ENCODE data around the gene AHCY. TPM values are rescaled to one million over a fixed set of nuclear protein-coding genes. Genes with fewer than 3 reads are reported as not detected.

The AHCY gene
- total RNA-seq, 1 experiment from 2014 or later: 401 TPM

GRCh38 chr20:34301587-34302311 lies 1.4 kb downstream of the AHCY start:
- Mint-ChIP-seq H3K4me3 (no peak overlapping the region; the same call in 1 of the 2 replicates), H3K27ac (peak overlapping the region; percentile 95), H3K9me3 (no peaks in the 10 kb centered on the region), H3K36me3 (peaks cover 3% of the 10 kb centered on the region; the same call in 1 of the 2 replicates), H3K4me1 (peaks cover 2% of the 10 kb centered on the region; the same call in 1 of the 2 replicates), H3K27me3 (ENCODE audit: low read depth) (no peaks in the 10 kb centered on the region)
- CTCF ChIA-PET: interaction anchor here (1.0 to 2.8 kb wide), 6 partner anchors 10 to 242 kb away, joined by 4 to 47 read pairs (median 6); no protein-coding TSS in a partner anchor
- DNase-seq (ENCODE audit: low spot score): no peak
- POLR2A ChIA-PET: no interaction called here
- ATAC-seq: no peak
- TF ChIP-seq ZNF121 (CRISPR knock-in tag; IDR thresholded peaks at IDR 0.05): peak; percentile 82; the same call in 1 of the 2 replicates
- TF ChIP-seq MYBL2 (CRISPR knock-in tag; IDR thresholded peaks at IDR 0.05): no peak

GRCh38 chr20:34300809-34301586 lies 2.2 kb downstream of the AHCY start:
- DNase-seq (ENCODE audit: low spot score) (peak; percentile 23), ATAC-seq (peak; percentile 6)
- no peaks in the 10 kb centered on the region for H3K27me3 Mint-ChIP-seq (ENCODE audit: low read depth)
- ChIA-PET CTCF (interaction anchor here (1.0 to 2.8 kb wide), 4 partner anchors 11 to 222 kb away, joined by 4 to 47 read pairs (median 6); no protein-coding TSS in a partner anchor), POLR2A (interaction anchor here (0.6 kb wide), 1 partner anchor 11 kb away, joined by 12 read pairs; no protein-coding TSS in a partner anchor)
- peaks cover 4% of the 10 kb centered on the region for H3K36me3 Mint-ChIP-seq
- peak overlapping the region; percentile 70 for H3K27ac Mint-ChIP-seq
- no peak overlapping the region; the same call in 1 of the 2 replicates for H3K4me3 Mint-ChIP-seq
- H3K9me3 Mint-ChIP-seq: no peaks in the 10 kb centered on the region
- peaks cover 2% of the 10 kb centered on the region; the same call in 1 of the 2 replicates for H3K4me1 Mint-ChIP-seq
- no peak for TF ChIP-seq NFE2L1 (CRISPR knock-in tag; IDR thresholded peaks at IDR 0.05)
- no peak for TF ChIP-seq FOXK1 (CRISPR knock-in tag; IDR thresholded peaks at IDR 0.05)
- TF ChIP-seq, protein P1, sequence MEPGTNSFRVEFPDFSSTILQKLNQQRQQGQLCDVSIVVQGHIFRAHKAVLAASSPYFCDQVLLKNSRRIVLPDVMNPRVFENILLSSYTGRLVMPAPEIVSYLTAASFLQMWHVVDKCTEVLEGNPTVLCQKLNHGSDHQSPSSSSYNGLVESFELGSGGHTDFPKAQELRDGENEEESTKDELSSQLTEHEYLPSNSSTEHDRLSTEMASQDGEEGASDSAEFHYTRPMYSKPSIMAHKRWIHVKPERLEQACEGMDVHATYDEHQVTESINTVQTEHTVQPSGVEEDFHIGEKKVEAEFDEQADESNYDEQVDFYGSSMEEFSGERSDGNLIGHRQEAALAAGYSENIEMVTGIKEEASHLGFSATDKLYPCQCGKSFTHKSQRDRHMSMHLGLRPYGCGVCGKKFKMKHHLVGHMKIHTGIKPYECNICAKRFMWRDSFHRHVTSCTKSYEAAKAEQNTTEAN (CRISPR knock-in tag; IDR thresholded peaks at IDR 0.05): no peak
- no peak for TF ChIP-seq TCF7 (CRISPR knock-in tag; IDR thresholded peaks at IDR 0.05; ENCODE audit: low read depth)
- TF ChIP-seq, protein P2, sequence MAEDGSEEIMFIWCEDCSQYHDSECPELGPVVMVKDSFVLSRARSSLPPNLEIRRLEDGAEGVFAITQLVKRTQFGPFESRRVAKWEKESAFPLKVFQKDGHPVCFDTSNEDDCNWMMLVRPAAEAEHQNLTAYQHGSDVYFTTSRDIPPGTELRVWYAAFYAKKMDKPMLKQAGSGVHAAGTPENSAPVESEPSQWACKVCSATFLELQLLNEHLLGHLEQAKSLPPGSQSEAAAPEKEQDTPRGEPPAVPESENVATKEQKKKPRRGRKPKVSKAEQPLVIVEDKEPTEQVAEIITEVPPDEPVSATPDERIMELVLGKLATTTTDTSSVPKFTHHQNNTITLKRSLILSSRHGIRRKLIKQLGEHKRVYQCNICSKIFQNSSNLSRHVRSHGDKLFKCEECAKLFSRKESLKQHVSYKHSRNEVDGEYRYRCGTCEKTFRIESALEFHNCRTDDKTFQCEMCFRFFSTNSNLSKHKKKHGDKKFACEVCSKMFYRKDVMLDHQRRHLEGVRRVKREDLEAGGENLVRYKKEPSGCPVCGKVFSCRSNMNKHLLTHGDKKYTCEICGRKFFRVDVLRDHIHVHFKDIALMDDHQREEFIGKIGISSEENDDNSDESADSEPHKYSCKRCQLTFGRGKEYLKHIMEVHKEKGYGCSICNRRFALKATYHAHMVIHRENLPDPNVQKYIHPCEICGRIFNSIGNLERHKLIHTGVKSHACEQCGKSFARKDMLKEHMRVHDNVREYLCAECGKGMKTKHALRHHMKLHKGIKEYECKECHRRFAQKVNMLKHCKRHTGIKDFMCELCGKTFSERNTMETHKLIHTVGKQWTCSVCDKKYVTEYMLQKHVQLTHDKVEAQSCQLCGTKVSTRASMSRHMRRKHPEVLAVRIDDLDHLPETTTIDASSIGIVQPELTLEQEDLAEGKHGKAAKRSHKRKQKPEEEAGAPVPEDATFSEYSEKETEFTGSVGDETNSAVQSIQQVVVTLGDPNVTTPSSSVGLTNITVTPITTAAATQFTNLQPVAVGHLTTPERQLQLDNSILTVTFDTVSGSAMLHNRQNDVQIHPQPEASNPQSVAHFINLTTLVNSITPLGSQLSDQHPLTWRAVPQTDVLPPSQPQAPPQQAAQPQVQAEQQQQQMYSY (CRISPR knock-in tag; IDR thresholded peaks at IDR 0.05): no peak
- TF ChIP-seq, protein P3, sequence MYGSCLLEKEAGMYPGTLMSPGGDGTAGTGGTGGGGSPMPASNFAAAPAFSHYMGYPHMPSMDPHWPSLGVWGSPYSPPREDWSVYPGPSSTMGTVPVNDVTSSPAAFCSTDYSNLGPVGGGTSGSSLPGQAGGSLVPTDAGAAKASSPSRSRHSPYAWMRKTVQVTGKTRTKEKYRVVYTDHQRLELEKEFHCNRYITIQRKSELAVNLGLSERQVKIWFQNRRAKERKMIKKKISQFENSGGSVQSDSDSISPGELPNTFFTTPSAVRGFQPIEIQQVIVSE (CRISPR knock-in tag; IDR thresholded peaks at IDR 0.05; ENCODE audit: borderline replicate concordance): no peak
- TF ChIP-seq, protein P4, sequence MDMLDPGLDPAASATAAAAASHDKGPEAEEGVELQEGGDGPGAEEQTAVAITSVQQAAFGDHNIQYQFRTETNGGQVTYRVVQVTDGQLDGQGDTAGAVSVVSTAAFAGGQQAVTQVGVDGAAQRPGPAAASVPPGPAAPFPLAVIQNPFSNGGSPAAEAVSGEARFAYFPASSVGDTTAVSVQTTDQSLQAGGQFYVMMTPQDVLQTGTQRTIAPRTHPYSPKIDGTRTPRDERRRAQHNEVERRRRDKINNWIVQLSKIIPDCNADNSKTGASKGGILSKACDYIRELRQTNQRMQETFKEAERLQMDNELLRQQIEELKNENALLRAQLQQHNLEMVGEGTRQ (CRISPR knock-in tag; IDR thresholded peaks at IDR 0.05): no peak
- TF ChIP-seq IRF2 (CRISPR knock-in tag; IDR thresholded peaks at IDR 0.05; ENCODE audit: borderline replicate concordance, low read depth): no peak

DNA sequence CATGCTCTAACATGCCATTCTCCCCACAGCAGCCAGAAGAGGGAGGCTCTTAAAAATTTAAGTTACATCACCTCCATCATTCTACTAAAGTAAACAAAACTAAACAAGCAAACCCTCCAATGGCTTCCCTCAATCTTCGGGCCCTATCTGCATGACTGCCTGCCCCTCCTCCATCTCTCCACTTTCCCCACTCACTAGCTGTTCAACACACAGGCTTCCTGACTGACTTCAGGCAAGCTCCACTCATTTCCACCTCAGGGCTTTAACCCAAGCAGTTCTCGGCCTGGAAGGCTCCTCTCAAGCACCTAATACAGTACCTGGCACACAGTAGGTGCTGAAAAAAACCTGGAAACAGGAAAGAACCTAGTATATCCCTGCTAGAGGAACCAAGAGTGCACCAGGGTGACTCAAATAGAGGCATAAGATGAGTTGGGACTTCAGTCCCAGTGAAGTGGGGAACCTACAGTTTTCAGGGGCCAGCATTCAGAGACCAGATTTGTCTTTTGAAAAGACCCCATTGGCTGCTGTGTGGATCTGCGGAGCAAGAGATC lies 2.8 kb downstream of the AHCY start:
- ChIA-PET CTCF (interaction anchor here (1.5 to 2.7 kb wide), 2 partner anchors 12 to 223 kb away, joined by 9 to 17 read pairs; no protein-coding TSS in a partner anchor), POLR2A (no interaction called here)
- H3K4me1 Mint-ChIP-seq: peaks cover 2% of the 10 kb centered on the region; the same call in 1 of the 2 replicates

More for the DNA sequence above, 2.8 kb downstream of the AHCY start:
- Mint-ChIP-seq H3K27me3 (ENCODE audit: low read depth) (no peaks in the 10 kb centered on the region), H3K9me3 (no peaks in the 10 kb centered on the region), H3K27ac (no peak overlapping the region), H3K4me3 (no peak overlapping the region), H3K36me3 (peaks cover 10% of the 10 kb centered on the region)
- ATAC-seq (no peak), DNase-seq (ENCODE audit: low spot score) (no peak)
- peak; percentile 60; the same call in 1 of the 2 replicates for TF ChIP-seq GABPB1 (CRISPR knock-in tag; IDR thresholded peaks at IDR 0.05)
- TF ChIP-seq, protein P1 (CRISPR knock-in tag; IDR thresholded peaks at IDR 0.05): no peak
